ENCODE results near the gene M6PR. TPM values are rescaled to one million over a fixed set of nuclear protein-coding genes. Genes with fewer than 3 reads are reported as not detected.

Gene M6PR
- 40.4 TPM for total RNA-seq

DNA sequence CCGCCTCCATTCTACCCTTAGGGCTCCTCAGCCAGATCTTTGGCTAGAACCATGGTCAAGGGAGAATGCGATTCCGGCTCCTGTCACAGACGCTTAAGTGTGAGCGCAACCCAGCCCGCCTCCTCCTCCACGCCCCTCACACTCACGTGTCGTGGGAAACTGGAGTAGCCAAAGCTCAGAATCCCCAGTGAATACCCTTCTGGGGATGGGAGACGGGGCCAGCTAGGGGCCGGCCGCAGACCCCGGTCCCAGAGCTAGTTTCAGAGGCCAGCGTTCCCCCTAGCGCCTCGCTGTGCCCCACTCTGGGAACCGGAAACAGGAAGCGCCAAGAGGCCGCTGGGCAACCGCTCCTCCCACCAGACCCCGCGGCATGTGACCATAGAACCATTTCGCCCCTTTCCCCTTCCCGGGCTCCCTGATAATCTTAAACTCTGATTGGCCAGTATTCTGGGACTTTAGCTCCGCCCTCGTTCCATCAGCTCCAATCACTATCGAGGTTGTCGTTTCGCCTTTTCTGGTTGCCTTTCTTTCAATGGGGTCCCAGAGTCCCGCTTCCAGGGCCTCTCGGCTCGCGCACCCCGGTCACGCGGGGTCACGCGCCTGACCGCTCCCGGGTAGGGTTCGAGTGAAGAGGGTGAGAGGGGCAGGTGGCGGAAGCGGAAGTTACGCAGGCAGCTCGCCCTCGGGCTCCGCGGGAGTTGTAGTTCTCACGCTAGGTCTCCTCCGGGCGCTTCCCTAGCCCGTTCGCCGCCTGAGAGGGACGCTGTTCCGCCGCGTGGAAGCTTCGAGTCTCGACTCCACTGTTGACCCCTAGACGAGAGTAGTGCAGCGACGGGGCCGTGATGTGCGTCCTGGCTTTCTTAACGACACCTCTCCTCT, at the start of gene M6PR:
M6PR (minus strand) TSS at position 304 of the 879 bp plus-strand sequence. CDS start 3,241 bp downstream, outside the sequence.
- DNase-seq (ENCODE audit: low spot score) (peak; percentile 93), ATAC-seq (peak; percentile 93)

DNA sequence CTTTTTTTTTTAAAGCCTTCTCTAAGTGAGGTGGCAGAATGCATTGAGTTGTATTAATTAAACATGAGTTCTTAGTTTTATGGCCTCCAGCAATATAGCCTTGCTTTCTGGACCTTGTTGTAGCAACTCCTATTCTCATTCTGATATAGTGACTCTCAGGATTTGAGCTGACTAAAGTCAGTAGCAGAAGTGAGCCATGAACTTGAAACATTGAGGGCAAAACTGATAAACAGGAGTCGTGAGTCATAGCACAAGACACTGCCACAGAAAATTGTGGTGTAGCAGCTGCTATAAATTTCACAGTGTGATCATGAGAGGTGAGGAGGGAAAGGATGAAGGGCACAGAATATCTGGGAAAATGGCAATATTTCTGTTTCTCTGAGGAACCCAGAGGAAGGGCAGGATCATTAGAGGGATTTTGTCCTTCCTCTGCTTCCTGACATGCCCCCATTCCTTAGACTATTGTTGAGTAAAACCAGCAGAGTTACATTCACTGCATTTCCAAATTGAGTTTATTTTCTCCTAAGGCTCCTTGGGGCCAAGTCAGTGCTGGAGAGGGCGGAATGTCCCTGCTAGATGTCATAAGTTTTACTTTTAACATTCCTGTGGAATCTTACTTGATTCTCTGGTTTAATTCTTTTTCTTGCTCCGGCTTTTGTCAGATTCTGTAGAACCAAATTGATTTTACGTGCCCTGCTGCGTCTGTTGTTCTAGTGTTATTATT, 47.4 kb upstream of the M6PR start:
- DNase-seq (ENCODE audit: low spot score) (no peak), ATAC-seq (no peak)

DNA sequence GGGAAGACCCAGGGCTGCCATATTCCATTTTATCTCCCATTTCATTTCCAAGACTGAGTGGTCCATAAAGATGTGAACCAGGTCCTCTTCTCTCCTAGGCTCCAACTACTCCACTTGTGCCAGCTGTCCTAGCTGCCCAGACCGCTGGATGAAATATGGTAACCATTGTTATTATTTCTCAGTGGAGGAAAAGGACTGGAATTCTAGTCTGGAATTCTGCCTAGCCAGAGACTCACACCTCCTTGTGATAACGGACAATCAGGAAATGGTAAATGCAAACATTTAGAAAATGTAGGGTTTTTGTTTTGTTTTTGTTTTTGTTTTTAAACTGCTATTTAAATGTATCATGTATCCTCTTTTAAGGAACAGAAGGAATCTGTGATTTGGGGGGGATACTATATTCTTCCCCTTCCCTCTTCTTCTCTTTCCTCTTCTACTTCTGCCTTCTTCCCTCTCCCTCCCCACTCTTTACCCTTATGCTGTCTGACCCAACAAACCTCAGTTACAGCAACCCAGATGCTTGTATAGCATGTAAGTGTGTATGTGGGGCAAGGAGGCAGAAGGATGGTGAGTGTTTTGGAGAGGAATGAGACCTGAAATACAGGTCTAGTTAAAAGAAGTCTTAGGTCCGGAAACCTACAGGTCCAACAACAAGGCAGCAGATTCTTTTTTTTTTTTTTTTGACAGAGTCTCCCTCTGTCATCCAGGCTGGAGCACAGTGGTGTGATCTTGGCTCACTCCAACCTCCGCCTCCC, 45.8 kb upstream of the M6PR start:
- DNase-seq (ENCODE audit: low spot score) (no peak), ATAC-seq (no peak)

DNA sequence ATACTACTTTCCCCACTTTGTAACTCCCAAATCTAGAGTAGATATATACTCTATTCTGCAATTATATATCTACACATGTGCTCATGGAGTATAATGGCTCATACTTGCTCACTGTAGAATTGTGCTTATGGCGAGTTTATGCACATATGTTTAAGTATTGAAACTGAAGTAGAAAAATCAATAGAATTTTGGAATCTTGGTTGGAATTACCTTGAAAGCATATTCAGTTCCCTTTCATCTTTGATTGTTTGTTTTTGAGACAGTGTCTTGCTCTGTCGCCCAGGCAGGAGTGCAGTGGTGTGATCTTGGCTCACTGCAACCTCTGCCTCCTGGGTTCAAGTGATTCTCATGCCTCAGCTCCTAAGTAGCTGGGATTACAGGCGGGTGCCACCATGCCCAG, 44.4 kb upstream of the M6PR start:
- DNase-seq (ENCODE audit: low spot score): no peak
- no peak for ATAC-seq

DNA sequence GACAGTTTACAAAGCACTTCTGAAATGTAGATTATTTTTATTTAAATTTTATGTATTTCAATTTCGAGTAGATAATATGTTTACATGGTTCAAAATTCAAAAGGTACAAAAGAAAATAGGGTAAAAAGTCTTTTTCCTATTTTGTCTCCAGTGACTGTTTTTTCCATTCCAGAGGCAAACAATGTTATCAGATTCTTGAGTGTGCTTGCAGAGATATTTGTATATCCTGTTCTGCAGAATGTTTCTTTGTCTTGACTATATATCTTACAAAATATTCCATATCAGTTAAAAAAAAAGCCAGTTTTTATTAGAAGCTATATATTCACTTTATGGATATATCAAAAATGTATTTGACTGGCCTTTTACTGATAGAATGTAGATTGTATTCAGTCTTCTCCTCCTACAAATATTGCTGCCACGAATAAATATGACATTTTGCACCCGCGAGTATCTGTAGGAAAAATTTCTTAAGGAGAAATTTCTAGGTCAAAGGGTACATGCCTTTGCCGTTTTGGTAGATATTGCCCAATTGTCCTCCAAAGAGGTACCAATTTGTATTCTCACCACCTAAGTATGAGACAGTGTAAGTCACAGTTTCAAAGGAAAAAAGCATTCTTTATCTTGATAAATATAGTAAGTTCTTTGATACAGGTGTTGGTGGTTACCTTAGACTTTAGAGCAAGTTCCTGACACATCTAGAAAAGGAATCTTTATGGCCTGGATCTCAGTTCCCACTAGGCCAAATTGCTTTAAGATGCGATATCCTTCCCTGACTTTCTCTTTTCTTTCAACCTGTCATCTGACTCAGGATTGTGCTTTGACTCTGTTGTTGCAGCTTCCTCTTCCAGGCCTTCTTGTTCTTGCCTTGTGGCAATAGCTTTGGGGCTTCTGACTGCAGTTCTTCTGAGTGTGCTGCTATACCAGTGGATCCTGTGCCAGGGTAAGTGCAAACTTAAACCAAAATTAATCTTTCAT, 42.2 kb upstream of the M6PR start:
- no peak for DNase-seq (ENCODE audit: low spot score)
- peak; percentile 32 for ATAC-seq

DNA sequence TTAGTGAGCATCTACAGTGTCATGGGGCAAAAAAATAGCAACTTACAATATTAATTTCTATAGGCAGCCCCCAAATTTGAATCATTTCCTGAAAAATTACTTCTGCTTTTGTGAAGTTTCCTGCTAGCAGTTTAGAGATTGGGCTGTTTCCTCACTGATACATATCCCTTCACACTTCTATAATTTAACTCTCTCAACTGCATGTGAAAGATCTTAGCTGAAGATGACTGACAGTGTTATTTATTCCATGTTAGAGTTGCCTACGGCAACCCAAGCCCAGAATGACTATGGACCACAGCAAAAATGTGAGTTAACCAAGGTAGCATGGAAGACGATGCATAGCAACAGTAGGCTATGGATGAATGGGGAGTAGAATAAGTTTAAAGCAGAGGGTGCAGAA, 40.0 kb upstream of the M6PR start, which contains the start of gene KLRG1:
KLRG1 (plus strand) TSS at position 134 of the 400 bp plus-strand sequence; CDS start at position 224, 90 bp downstream.
- ATAC-seq (no peak), DNase-seq (ENCODE audit: low spot score) (no peak)

DNA sequence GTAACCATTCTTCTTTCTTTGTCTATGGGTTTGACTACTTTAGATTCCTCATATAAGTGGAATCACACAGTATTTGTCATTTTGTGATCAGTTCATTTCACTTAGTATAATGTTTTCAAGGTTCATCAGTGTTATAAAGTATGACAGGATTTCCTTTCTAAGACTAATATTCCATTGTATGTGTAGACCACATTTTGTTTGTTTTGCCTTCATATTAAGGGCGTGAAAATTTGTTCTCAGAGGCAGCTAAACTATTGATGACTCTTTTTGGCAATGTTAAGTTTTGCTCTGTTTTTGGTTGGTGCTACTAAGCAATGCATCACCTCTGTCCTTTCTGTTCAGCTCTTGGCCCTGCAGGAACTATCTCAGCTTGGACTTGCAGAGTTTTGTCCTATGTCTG, 38.2 kb upstream of the M6PR start:
- ATAC-seq (no peak), DNase-seq (ENCODE audit: low spot score) (no peak)

DNA sequence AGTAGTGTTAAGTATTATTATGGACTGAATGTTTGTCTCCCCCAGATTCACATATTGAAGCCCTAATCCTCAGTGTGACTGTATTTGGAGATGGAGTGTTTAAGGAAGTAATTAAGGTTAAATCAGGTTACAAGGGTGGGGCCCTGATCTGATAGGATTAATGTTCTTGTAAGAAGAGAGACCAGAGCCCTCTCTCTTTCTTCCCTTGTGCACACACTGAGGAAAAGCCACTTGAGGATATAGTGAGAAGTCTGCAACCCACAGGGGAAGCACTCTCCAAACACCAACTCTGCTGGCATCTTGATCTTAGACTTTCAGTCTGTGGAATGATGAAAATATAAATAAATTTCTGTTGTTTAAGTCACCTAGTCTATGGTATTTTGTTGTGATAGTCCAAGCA, 37.7 kb upstream of the M6PR start:
- ATAC-seq (no peak), DNase-seq (ENCODE audit: low spot score) (no peak)

DNA sequence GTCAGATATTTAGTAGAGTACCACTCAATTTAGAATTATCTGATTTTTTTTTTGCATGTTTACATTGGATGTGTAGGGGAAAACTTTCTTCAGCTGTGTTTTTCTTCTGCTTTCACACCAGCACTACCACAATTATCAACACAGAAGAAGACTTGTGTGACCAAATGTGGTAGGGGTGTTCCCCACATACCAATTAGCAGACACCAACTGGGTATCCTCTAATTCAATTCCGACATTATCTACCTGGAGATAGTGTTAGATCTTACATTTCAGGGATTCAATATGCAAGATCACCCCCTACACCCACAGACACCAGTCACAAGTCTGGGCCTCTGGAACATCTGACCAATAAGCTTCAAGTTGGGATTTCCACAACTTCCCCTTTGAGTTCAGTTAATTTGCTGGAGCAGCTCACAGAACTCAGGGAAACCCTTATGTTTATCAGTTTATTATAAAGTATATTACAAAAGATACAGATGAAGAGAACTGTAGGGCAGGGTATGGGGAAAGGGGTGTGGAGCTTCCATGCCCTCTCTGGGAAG, 35.8 kb upstream of the M6PR start:
- ATAC-seq: no peak
- DNase-seq (ENCODE audit: low spot score): no peak

DNA sequence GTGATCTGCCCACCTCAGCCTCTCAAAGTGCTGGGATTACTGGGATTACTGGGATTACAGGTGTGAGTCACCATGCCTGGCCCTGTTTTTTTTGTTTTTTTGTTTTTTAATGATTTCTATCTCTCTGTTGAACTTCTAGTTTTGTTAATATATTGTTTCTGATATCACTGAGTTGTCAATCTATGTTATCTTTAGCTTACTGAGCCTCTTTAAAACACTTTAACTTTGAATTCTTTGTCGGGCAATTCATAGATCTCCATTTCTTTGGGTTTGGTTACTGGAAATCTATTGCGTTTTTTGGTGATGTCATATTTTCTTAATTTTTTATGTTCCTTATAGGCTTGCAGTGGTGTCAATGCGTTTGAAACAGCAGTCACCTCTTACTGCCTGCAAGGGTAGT, 30.7 kb upstream of the M6PR start:
- ATAC-seq (no peak), DNase-seq (ENCODE audit: low spot score) (no peak)

DNA sequence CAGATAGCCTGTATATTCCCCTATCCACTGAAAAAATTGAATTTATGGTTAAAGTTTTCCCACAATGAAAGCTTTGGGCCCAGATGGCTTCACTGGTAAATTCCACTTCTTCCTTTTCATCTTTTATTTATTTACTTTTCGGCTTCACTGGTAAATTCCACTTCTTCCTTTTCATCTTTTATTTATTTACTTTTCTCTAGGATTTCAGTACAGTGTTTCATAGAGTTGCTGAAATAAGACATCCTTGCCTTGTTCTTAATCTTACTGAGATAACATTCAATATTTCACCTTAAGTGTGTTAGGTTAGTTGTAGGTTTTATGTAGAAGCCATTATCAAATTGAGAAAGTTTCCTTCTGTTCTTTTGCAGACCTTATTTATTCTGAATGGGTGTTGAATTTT, 21.0 kb upstream of the M6PR start:
- DNase-seq (ENCODE audit: low spot score): no peak
- no peak for ATAC-seq

DNA sequence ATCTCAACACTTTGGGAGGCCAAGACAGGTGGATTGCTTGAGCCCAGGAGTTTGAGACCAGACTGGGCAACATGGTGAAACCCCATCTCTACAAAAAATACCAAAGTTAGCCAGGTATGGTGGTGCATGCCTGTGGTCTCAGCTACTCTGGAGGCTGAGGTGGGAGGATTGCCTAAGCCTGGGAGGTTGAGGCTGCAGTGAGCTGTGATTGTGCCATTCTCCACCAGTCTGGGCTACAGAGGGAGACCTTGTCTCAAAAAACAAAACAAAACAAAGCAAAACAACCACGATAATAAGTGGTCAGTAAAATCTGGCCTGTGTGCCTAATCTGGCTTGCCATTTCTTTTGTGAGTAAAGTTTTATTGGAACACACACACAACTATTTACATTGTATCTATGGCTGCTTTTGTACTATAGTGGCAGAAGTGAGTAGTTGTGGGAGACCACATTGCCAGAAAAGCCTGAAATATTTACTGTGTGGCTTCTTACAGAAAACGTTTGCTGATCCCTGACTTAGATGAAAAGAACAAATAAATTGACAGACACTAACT, 20.5 kb upstream of the M6PR start:
- DNase-seq (ENCODE audit: low spot score) (no peak), ATAC-seq (no peak)

DNA sequence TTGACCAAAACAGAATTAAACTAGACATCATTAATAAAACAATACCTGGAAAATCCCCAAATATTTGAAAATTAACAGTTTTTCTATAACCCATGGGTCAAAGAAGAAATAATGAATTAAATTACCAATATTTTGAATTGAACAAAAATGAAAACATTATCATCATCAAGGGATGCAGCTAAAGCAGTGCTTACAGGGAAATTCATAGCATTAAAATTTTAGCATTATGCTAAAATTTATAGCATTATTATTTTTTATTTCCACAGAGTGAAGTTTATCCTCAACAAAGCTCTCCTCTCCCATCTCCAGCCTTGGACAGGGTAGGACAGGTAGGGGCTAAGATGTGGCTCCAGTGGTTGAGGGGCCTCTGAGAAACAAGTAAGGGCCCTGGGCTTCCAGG, 19.3 kb upstream of the M6PR start:
- ATAC-seq: no peak
- DNase-seq (ENCODE audit: low spot score): no peak

DNA sequence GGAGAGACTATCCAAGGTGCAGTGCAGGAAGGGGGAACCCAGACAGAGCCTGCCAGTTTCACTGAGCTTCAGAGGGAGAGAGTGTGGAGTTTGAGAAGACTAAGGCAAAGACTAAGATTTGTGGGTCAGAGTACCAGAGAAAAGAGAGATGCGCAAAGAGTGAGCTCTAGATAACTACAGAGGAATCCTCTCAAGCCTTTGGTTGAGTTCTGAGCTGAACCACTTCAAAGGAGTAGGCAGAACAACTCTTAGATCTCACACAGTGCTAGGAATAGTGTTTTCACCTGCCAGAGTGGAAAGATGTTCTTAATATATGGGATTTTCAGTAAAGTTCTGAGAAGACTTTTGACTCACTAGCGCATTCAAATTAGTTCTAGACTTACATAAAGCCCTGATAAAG, 10.7 kb upstream of the M6PR start:
- ATAC-seq (no peak), DNase-seq (ENCODE audit: low spot score) (no peak)

DNA sequence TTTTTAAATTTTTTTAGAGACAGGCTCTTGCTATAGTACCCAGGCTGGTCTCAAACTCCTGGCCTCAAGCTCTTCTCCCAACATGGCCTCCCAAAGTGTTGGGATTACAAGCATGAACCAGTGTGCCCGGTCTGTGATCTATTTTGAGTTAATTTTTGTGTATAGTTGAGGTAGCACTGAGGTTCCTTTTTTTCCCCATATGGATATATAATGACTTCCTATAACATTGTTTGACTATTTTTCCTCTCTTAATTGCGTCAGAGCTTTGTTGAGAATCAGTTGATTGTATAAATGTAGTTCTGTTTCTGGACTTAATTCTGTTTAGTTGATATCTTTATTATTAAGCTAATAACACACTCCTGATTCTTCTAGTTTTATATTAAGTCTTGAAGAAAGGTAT, 8.6 kb upstream of the M6PR start:
- ATAC-seq (no peak), DNase-seq (ENCODE audit: low spot score) (no peak)

DNA sequence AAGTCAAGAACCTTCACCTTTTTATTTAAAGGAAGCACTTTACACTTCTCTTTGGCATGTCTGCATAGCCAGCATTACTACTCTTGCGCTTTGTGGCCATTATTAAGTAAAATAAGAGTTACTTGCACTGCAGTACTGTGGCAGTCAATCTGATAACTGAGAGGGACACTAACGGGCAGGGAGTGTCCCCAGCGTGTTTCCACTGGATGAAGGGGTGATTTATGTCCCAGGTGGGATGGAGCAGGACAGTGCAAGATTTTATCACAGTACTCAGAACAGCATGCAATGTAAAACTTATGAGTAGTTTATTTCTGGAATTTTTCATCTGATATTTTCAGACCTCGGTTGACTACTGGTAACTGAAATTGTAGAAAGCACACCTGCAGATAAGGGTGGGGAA, 8.1 kb upstream of the M6PR start:
- DNase-seq (ENCODE audit: low spot score): no peak
- ATAC-seq: no peak

DNA sequence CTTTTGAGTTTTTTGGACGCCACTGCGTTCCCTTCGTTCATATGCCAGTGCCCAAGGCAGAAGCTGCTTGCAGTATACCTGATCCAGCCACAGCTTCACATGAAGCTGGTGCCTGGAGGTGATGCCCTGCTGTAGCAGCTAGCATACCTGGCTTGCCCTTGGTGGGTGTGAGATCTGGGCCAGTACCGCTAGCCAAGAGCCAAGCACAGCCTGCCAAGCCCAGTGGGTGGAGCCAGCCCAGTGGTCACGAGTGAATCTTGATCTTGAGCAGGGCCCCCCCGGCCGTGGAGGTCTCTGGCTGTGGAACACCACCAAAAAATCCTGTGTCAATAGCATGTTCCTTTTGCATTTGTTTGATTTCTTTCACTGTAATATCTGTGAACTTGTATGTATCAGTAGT, 7.3 kb upstream of the M6PR start:
- ATAC-seq (no peak), DNase-seq (ENCODE audit: low spot score) (no peak)

DNA sequence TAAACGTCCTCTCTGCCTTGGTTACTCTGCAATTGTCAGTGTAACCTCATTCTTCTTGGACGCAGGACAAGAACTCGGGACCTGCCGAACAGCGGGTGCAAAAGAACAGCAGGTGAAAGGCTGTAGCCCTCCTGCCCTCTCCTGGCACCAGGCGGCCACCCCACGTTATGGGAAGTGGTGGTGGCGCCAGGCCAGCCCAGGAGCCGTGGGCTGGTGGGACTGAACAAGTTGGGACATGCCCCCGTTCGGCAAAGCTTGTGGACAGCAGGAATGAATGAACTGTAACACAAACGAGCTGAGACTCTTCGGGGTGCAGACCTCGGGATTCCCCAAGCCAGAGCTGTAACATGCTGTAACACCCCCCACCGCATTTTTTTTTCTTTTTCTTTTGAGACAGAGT, 6.6 kb upstream of the M6PR start:
- ATAC-seq (no peak), DNase-seq (ENCODE audit: low spot score) (no peak)

DNA sequence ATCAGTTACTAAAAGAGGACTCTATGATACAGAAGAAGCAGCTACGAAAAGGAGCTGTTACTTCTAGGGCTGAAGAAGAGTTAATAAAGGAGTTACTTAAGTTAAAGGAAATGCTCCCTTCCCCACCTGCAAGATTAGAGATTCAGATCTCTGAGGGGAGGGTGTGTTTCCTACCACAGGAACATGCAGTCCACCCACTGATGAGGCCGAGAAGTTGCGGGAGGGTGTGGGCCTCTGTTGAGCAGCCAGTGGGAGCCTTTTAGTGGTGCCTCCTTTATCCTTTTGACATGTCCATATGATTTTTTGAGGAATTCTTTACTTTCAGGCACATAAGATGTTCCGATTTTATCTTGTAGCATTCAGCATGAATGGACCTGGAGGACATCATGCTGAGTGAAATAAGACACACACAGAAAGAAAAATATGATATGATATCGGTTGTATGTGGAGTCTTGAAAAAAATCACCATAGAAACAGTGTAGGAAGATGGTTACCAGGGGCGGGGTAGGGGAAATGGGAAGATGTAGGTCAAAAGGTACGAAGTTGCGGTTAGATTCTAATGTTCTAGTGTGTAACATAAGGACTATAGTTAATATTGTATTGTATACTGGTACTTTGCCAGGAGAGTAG, 4.4 kb upstream of the M6PR start:
- ATAC-seq (no peak), DNase-seq (ENCODE audit: low spot score) (no peak)
